Calu3 (cell line): ENCODE measurements around the gene MEF2A. TPM values are rescaled to one million over a fixed set of nuclear protein-coding genes. Genes with fewer than 3 reads are reported as not detected.
A peak's percentile ranks its signal among the peaks of the same experiment; 100 is the strongest.

ENCODE experiments used
- BruUV-seq: library from RNA; stranded (reverse); fragments of 400-500 nt; replicated peaks from 2 replicates; lab custom pipeline; 2021; lab: Mats Ljungman, UMichigan
- CTCF ChIA-PET: fragments of 300-600 bp; sonication (Branson Sonifier 250); formaldehyde crosslinking; loops from one replicate; lab custom pipeline; 2022; ENCODE audit warnings: antibody characterized with exemption; lab: Charles Lee
- DNase-seq: peaks from one replicate; pipeline ENCODE4 v3.0.0; 2022
- H3K27ac Mint-ChIP-seq: one replicate; pipeline ENCODE4 v1.8.0; 2022; ENCODE audit warnings: mixed read lengths; ENCODE audit not compliant: unreplicated experiment
- H3K27me3 Mint-ChIP-seq: one replicate; pipeline ENCODE4 v1.8.0; 2022; ENCODE audit warnings: mixed read lengths; ENCODE audit not compliant: unreplicated experiment
- H3K36me3 Mint-ChIP-seq: one replicate; pipeline ENCODE4 v1.8.0; 2022; ENCODE audit warnings: mild to moderate bottlenecking, moderate library complexity, mixed read lengths; ENCODE audit not compliant: insufficient read depth, unreplicated experiment
- H3K4me1 Mint-ChIP-seq: one replicate; pipeline ENCODE4 v1.8.0; 2022; ENCODE audit warnings: mild to moderate bottlenecking, low read depth, mixed read lengths; ENCODE audit not compliant: unreplicated experiment
- H3K4me3 Mint-ChIP-seq: one replicate; pipeline ENCODE4 v1.8.0; 2022; ENCODE audit warnings: mild to moderate bottlenecking, low read depth, moderate library complexity, mixed read lengths; ENCODE audit not compliant: unreplicated experiment
- H3K9me3 Mint-ChIP-seq: one replicate; pipeline ENCODE4 v1.8.0; 2022; ENCODE audit warnings: low read depth, mixed read lengths; ENCODE audit not compliant: unreplicated experiment
- intact Hi-C: fragments of 100-400 bp; cut with micrococcal nuclease; formaldehyde crosslinking; loops from one replicate; pipeline ENCODE4 v1.10.0; 2022; ENCODE audit not compliant: unreplicated experiment
- total RNA-seq: library from RNA; stranded (reverse); gene quantifications from 2 replicates; pipeline ENCODE4 v1.2.3, GENCODE V29; 2022
- TF ChIP-seq, protein P1 (sequence below): fragments of 200-600 bp; IDR thresholded peaks from one replicate; pipeline ENCODE4 v1.8.0; 2022; ENCODE audit warnings: antibody characterized with exemption; ENCODE audit not compliant: unreplicated experiment

The MEF2A gene
- total RNA-seq, 1 experiment from 2014 or later: 33.6 TPM

DNA sequence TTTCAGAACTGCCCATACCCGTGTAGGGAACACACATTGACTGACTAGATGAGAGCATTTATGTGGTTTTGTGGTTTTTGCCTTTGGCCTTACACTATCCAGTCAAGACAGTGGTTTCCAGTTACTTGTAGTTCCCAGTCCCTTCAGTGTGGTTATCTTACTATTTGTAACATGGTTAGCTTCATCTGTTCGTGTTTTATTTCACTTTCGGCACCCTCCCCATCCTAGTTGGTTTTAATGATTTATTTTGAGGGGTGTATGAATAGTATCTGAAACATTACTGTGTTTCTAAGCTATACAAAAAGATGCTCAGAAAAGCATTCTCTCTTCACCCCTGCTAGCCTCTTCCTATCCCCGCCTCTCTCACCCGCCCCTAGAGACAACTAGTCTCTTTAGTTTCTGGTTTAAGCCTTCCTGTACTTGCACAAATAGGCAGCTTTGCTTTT is 153.3 kb downstream of the MEF2A start:
- no TSS peak for BruUV-seq
- intact Hi-C loops: no loop called here
- Mint-ChIP-seq H3K27me3 (no peaks in the 10 kb centered on the region), H3K9me3 (no peaks in the 10 kb centered on the region), H3K36me3 (no peaks in the 10 kb centered on the region), H3K27ac (no peak overlapping the region), H3K4me1 (no peaks in the 10 kb centered on the region), H3K4me3 (no peak overlapping the region)
- CTCF ChIA-PET: no interaction called here
- TF ChIP-seq, protein P1, sequence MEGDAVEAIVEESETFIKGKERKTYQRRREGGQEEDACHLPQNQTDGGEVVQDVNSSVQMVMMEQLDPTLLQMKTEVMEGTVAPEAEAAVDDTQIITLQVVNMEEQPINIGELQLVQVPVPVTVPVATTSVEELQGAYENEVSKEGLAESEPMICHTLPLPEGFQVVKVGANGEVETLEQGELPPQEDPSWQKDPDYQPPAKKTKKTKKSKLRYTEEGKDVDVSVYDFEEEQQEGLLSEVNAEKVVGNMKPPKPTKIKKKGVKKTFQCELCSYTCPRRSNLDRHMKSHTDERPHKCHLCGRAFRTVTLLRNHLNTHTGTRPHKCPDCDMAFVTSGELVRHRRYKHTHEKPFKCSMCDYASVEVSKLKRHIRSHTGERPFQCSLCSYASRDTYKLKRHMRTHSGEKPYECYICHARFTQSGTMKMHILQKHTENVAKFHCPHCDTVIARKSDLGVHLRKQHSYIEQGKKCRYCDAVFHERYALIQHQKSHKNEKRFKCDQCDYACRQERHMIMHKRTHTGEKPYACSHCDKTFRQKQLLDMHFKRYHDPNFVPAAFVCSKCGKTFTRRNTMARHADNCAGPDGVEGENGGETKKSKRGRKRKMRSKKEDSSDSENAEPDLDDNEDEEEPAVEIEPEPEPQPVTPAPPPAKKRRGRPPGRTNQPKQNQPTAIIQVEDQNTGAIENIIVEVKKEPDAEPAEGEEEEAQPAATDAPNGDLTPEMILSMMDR: no peak
- DNase-seq: no peak

DNA sequence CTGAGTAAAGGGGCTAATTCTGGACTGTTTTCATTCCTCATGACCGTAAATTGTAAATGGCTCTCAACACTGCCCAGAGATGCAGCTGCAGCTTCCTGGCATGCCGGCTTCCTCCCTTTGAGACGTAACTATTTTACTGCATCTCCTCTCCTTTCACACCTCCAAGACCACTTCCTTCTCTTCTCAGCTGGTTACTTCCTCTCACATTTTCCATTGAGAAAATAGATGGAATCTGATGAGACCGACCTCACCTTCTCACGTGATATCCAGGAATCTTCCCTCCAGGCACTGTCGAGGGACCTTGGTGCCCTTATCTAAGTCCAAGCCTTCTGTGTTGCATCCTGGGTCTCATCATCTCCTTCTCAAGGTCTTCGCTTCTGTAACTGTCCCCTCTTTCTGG is 154.7 kb downstream of the MEF2A start:
- TF ChIP-seq, protein P1: no peak

DNA sequence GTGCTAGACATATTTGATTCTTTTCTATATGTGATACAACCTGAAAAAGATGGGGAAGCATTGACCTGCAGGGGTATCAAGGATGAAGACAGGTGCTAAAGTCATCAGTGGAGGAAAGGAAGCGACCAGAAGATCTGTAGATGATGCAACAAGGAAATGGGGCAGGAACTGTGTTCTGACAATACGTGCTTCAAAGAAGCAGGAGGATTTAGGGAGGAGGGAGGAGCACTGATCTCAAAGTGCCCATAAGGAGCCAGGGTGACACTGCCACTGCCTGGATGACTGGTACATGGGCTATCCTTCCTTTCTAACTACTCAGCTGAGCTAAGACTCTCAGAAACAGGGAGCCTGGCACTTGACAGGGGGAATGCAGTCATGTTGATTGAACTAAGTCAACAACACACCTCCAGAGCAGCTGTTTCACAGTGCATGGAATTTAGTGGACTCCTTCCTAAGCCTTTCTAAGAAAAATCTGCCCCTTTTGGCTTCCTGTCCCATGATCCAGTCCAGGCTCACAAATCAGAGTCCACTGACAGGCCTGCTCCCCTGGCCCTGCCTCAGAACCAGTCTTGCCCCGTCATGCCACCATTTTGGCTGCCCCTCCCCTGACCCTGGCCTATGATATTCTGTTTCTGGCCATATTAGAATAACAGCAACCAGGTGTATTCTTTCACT is 155.5 kb downstream of the MEF2A start:
- peak overlapping the region; percentile 3 for H3K27ac Mint-ChIP-seq
- DNase-seq: no peak
- no peaks in the 10 kb centered on the region for H3K4me1 Mint-ChIP-seq
- H3K9me3 Mint-ChIP-seq: no peaks in the 10 kb centered on the region
- H3K4me3 Mint-ChIP-seq: no peak overlapping the region
- no peaks in the 10 kb centered on the region for H3K36me3 Mint-ChIP-seq
- BruUV-seq: no TSS peak
- TF ChIP-seq, protein P1: no peak
- H3K27me3 Mint-ChIP-seq: no peaks in the 10 kb centered on the region
- intact Hi-C loops: no loop called here
- CTCF ChIA-PET: no interaction called here

More for the DNA sequence above, 154.7 kb downstream of the MEF2A start:
- Mint-ChIP-seq H3K9me3 (no peaks in the 10 kb centered on the region), H3K4me1 (no peaks in the 10 kb centered on the region), H3K27me3 (no peaks in the 10 kb centered on the region), H3K36me3 (no peaks in the 10 kb centered on the region), H3K27ac (peak overlapping the region; percentile 3), H3K4me3 (no peak overlapping the region)
- no TSS peak for BruUV-seq
- intact Hi-C loops: no loop called here
- CTCF ChIA-PET: no interaction called here
- no peak for DNase-seq

DNA sequence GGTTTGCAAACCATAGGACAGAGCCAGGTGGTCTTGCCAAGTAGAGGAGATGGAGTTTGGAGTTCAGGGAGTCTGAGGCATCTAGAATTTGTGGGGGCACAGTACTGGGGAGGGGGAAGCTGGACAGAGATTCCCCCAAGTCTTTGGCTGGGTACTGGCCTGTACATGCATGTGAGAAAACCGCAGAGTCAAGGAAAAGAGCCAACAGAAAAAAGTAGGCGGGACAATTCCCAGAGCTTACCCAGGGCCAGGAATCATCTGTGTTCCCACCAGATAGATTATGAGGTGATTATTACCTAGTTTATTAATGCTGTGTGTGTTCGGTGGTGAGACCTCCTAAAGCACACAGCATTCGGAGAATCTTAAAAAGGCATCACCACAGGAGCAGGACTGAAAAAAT is 156.1 kb downstream of the MEF2A start:
- no peak overlapping the region for H3K27ac Mint-ChIP-seq
- H3K4me3 Mint-ChIP-seq: no peak overlapping the region
- H3K27me3 Mint-ChIP-seq: no peaks in the 10 kb centered on the region
- CTCF ChIA-PET: no interaction called here
- intact Hi-C loops: no loop called here
- BruUV-seq: no TSS peak
- no peak for DNase-seq
- no peaks in the 10 kb centered on the region for H3K36me3 Mint-ChIP-seq
- no peaks in the 10 kb centered on the region for H3K4me1 Mint-ChIP-seq
- no peaks in the 10 kb centered on the region for H3K9me3 Mint-ChIP-seq
- TF ChIP-seq, protein P1: no peak
